Mucosa of gallbladder (tissue), 1 donor: ENCODE results near the gene PBX2. TPM values are rescaled to one million over a fixed set of nuclear protein-coding genes. Genes with fewer than 3 reads are reported as not detected.
"Not testable (repeated sequence)": the region's sequence is repeated elsewhere in the genome, so short reads cannot be mapped to it uniquely, and the experiment has no call there.

ENCODE experiments used
- DNase-seq: peaks from one replicate; pipeline ENCODE4 v3.0.0-alpha.2; 2020; ENCODE audit warnings: low spot score
- total RNA-seq: library from RNA; stranded (reverse); gene quantifications from one replicate; pipeline ENCODE4 v1.2.1, GENCODE V29; 2021
- donor health status: DM: no; HTN: no; CAD: no.

PBX2 gene
- total RNA-seq, 1 donor from 2014 or later, result 95.0 TPM

DNA sequence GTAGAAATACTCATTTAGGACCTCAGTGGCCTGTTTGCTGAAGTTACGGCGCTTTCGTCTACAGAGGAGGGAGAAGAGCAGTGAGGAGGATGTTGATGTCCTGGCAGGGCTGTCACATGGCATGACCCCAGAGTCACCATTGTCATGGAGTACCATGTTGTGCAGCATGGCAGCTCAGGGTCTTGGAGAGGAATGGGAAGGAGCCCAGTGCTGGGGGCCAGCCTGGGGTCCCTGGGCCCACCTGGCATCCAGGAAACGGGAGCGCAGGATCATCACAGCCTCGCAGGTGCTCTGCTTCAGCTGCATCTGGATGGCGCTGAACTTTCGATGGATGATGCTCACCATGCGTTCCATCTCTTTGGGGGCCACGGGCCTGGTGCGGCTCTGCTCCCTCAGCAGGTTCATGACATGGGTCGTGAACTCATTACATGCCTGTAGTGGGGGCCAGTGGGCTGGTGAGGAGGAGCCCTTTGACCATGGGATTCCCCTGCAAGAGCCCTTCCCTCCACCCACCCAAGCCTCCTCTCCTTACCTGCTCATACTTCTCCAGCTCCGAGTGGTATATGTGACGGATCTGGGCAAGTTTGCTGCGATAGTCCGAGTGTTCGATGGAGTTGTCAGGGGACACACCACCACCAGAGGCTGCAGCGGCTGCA is 2.1 kb downstream of the PBX2 start:
- DNase-seq, result not testable (repeated sequence)

GRCh38 chr6:32187009-32187709 is 2.8 kb downstream of the PBX2 start:
- DNase-seq, result no peak

DNA sequence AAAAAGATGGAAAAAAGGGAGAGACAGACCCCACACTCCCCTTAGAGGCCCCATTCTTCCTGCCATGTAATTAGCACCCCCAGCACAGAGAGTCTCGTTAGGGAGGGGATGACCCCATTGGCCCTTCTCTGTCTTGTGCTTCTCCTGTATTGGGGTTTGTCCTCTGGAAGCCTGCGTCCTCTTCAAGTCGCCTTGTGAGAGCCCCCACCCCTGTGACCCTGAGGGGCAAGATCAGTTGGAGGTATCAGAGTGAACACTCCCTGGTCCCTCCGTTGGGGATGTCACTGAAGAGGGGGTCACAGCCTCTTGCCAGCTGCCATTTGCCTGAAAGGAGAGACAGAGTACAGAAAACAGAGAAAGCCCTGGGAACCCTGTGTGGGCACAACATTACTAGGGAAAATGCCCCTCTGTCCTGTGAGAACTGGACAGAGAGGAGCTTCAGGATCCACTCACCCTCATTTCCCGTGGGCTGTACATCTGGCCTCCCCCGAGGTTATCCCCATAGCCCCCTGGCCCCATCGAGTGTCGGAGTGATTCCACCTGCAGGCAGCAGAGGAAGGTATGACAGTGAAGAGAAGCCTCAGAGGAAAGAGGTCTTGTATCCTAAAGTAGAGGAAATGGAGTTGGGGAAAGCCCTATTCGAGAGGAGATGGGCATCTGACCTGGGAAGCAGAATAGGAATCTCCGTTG is 3.7 kb downstream of the PBX2 start:
- not testable (repeated sequence) for DNase-seq

DNA sequence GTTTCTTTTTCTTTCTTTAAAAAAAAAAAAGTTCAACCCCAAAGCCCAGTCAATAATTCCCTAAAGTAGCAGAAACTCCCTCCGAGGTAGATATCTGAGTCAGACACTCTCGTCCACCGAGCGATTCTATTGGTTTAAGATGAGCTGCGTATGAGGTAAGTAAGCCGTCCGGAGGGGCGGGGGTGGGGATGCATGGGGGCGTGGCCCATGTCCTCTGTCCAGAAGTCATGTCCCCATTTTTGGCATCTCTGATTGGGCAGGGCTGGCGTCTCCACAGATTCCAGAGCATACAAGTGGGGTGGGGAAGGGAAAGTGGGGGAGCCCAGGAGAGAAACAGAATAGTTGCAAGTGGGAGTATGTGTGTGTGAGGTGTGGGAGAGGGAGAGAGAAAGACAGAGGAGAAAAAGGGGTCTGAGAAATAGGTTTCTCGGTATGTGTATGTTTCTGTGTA is 4.3 kb downstream of the PBX2 start:
- peak; percentile 75 for DNase-seq

DNA sequence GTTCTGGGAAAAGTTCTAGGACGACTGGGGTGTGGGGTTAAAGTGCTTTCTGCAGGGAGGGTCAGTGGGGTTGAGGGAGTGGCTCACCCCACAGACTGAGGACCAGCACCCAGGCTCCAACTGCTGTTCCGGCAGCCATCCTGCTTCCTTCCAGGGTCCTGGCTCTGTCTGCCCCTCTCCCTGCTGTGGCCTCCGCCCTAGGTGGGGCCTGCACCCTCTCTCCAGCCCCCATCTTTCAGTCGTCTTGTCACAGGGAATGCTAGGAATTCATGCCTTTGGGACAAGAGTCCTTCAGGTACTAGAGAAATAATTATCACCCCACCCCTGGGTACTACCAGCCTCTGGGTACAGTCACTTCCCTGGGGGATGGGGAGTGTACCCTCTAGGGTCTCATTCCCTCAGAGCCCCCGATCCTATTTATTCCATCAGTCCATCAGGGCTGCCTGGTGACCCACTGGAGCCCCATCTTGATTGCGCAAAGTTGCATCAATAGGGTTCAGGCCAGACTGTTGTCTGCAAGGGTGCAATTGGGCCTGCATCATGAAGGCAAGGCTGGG is 5.8 kb downstream of the PBX2 start, which contains the start of gene AGER:
Gene AGER, minus strand, starts transcription at position 170 of the 557 bp plus-strand sequence. Its CDS starts 31 bp downstream, at position 139.
- DNase-seq, result no peak

GRCh38 chr6:32183483-32184083 is 6.4 kb downstream of the PBX2 start:
- no peak for DNase-seq

- DNase-seq, result no peak
Measured at GRCh38 chr6:32183030-32183429, 7.0 kb downstream of the PBX2 start.

DNA sequence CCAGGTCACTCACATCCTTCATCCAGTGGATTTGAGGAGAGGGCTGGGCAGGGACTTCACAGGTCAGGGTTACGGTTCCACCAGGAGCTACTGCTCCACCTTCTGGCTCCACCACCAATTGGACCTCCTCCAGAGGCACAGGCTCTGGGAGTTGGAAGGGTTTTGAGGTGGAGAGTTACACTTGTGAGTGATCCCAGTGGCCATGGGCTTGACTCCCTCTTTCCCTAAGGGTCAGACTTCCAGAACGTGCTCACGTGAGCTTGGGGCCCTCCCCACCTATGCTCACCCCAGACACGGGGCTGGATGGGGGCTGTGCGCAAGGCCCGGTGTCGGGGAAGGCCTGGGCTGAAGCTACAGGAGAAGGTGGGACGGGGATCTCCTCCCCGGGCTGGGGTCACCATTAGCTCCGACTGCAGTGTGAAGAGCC is 7.4 kb downstream of the PBX2 start:
- DNase-seq, result no peak

- no peak for DNase-seq
Measured at GRCh38 chr6:32181915-32182529, 8.0 kb downstream of the PBX2 start.

- no peak for DNase-seq
Measured at GRCh38 chr6:32181148-32181702, 8.8 kb downstream of the PBX2 start.

- DNase-seq, result no peak
Measured at GRCh38 chr6:32179766-32180405, 10.1 kb downstream of the PBX2 start.

DNA sequence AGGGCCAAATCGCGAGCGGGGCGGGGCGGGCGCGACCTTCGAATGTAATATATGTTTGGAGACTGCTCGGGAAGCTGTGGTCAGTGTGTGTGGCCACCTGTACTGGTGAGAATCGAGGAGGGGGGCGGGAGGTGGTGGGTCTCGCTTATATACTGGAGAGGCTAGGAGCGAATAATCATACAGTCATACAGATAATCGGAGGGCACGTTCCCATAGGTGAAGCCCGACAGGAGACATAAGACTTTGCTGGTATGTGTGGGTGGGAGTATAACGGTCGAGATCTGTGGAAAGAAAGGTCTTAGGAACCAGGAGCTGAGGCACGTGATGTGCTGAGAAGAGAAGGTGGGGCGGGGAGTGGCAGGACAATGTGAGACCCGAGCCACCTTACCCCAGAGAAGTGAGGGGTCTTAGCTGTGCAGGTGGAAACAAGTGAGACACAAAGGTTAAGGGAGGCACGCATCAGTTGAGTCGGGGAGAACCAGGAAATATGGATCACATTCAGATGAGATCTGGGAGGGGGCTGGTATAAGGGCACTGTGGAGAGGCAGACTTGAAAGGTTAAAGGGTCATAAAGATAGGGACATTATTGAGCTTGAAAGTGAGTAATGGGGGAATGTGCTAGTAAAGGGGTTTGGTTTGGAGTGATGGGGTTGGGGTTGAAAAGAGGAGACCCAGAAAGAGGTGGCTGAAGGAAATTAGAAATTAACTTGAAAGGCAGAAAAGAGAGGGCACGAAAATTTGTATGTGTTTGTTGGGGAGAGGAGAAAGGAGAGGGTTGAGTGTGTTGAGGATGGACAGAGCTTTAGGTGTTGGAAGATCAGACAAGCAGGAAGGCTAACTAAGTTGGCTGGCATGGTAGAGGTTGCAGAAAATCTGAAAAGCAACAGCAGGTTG is 11.2 kb downstream of the PBX2 start:
- DNase-seq, result no peak

DNA sequence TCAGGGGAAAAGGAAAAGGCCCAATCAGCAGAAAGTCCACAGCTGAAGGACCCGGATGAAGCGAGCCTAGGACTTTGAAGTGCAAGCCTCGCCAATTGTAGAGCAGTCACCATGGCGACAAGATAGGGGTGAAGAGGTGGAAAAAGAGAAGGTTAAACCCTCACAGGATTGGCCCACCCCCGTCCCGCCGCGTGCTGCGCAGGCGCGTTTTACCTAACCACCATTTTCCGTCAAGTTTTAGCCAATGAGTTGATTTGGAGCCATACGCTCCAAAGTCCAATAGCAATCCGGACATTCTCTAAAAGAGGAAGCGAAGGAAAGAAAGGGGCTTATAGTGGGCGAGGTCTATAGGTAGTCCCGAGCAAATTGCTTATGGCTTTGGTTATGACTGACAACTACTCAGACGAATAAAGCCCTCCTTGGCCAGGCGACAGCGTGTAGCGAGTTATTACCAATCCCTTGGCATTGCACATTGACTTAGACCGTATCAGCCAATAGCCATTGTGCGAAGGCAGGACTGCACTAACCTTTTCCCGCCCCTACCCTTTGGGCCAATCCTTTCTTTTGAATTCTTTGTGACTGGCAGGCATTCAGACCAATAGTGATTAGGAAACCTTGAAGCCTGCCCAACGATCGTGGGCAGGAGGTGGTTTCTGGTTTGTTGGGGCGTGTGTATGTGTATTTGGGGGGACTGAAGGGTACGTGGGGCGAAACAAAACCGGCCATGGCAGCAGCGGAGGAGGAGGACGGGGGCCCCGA is 12.0 kb downstream of the PBX2 start, which contains the start of gene RNF5:
Gene RNF5, plus strand, starts transcription at position 618 of the 759 bp plus-strand sequence. Its CDS starts 107 bp downstream, at position 725.
- DNase-seq, result peak; percentile 99

GRCh38 chr6:32177183-32177787 is 12.7 kb downstream of the PBX2 start:
- DNase-seq, result no peak

GRCh38 chr6:32176476-32177182 is 13.4 kb downstream of the PBX2 start:
- DNase-seq, result no peak

DNA sequence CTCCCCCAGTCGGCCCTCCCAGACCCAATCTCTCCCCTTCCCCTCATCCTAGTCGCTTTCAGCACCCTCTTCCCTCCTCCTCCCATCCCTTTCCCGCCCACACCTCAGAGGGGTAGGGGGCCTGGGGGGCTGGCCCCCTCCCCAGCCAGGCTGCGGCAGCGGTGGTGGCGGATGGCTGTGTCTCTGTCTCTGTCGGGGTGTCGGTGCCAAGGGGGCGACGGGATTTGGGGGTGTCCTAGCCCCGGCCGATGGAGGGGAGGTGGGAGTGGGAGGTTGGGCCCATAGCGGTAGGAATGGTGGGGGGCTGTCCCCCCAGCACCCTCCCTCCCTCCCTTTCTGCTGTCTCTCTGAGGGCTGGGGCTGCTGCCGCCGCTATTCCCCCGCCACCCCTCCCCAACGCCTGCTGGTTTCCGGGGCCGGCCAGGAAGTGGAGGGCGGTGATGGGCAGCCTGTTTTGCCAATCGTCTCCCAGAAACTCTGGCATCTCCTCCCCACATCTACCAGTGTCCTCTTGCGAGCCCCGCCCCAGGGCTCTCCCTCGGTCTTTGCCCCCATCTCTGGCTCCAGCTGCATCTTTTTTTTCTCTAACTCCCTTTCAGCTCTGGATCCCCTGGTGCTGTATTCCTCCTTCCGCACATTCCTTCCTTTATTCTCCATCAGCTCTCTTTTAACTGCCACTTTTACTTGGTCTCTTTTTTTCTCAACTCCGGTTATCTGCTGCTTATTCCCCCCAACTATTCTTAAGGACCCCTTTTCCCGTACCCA is 14.1 kb downstream of the PBX2 start, which contains the start of gene AGPAT1:
Gene AGPAT1, minus strand, starts transcription at position 374 of the 765 bp plus-strand sequence. CDS start 4,588 bp downstream, outside the sequence.
- DNase-seq, result peak; percentile 98

- no peak for DNase-seq
Measured at GRCh38 chr6:32175322-32175710, 14.7 kb downstream of the PBX2 start.
